ENCODE measurements around the gene SDK1.

The SDK1 gene

GRCh38 chr7:3915337-3915878, 614.4 kb downstream of the SDK1 start:
- DNase-seq, result no peak
- H3K9me3 ChIP-seq (ENCODE audit: insufficient read depth, low read length, severe bottlenecking), result no peaks in the 10 kb centered on the region
- H3K4me3 ChIP-seq (ENCODE audit: low read depth in 1 of 2, low read length in 2 of 2), result no peak overlapping the region
- ATAC-seq (ENCODE audit: insufficient read depth, low read depth), result no peak
- TF ChIP-seq CTCF (IDR thresholded peaks at IDR 0.05; ENCODE audit: borderline replicate concordance, extremely low read depth, low read length, poor library complexity, severe bottlenecking), result no peak
- TF ChIP-seq EZH2 (IDR thresholded peaks at IDR 0.05; ENCODE audit: borderline replicate concordance, low read depth, low read length, severe bottlenecking), result no peak
- H2AFZ ChIP-seq (ENCODE audit: low read depth, low read length), result no peak overlapping the region
- no peaks in the 10 kb centered on the region for H3K36me3 ChIP-seq (ENCODE audit: insufficient read depth, low read length)
- H3K27ac ChIP-seq (ENCODE audit: low read length), result no peak overlapping the region
- H4K20me1 ChIP-seq (ENCODE audit: insufficient read depth, low read length), result no peaks in the 10 kb centered on the region
- H3K4me2 ChIP-seq (ENCODE audit: insufficient read depth, low read length), result no peak overlapping the region
- no peaks in the 10 kb centered on the region for H3K79me2 ChIP-seq (ENCODE audit: insufficient read depth, low read length)
- H3K27me3 ChIP-seq (ENCODE audit: insufficient read depth, low read length, poor library complexity), result no peaks in the 10 kb centered on the region
- no peaks in the 10 kb centered on the region for H3K4me1 ChIP-seq (ENCODE audit: insufficient read depth, low read length)
- H3K9ac ChIP-seq (ENCODE audit: low read depth, low read length), result no peak overlapping the region

GRCh38 chr7:3916146-3916545, 615.1 kb downstream of the SDK1 start:
- Histone ChIP-seq H3K79me2 (ENCODE audit: insufficient read depth, low read length) (no peaks in the 10 kb centered on the region), H3K27me3 (ENCODE audit: insufficient read depth, low read length, poor library complexity) (no peaks in the 10 kb centered on the region), H3K36me3 (ENCODE audit: insufficient read depth, low read length) (no peaks in the 10 kb centered on the region), H3K4me2 (ENCODE audit: insufficient read depth, low read length) (no peak overlapping the region), H3K4me1 (ENCODE audit: insufficient read depth, low read length) (no peaks in the 10 kb centered on the region), H3K27ac (ENCODE audit: low read length) (no peak overlapping the region), H3K9me3 (ENCODE audit: insufficient read depth, low read length, severe bottlenecking) (no peaks in the 10 kb centered on the region), H2AFZ (ENCODE audit: low read depth, low read length) (no peak overlapping the region), H3K4me3 (ENCODE audit: low read depth in 1 of 2, low read length in 2 of 2) (no peak overlapping the region), H4K20me1 (ENCODE audit: insufficient read depth, low read length) (no peaks in the 10 kb centered on the region), H3K9ac (ENCODE audit: low read depth, low read length) (no peak overlapping the region)
- TF ChIP-seq CTCF (IDR thresholded peaks at IDR 0.05; ENCODE audit: borderline replicate concordance, extremely low read depth, low read length, poor library complexity, severe bottlenecking), result no peak
- no peak for TF ChIP-seq EZH2 (IDR thresholded peaks at IDR 0.05; ENCODE audit: borderline replicate concordance, low read depth, low read length, severe bottlenecking)
- DNase-seq, result no peak
- ATAC-seq (ENCODE audit: insufficient read depth, low read depth), result no peak

DNA sequence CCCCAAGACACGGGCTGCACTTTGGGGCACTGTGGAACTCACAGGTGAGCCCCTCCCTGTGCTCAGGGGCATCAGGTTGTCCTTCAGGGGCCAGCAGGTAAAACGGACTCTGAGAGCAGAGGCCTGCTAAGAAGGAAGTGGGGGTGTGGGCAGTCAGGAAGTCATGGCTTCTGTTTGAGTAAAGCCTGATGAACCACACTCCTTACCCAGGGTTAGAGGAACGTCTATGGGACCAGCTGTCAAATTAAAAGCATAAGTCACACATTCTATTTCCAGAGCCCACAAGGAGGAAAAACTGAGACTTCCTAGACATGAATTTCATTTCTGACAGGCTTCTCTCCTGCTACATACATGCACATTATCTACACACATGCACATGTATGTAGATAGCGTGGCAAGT, 616.4 kb downstream of the SDK1 start:
- ATAC-seq (ENCODE audit: insufficient read depth, low read depth) (no peak), DNase-seq (no peak)
- H3K4me3 ChIP-seq (ENCODE audit: low read depth in 1 of 2, low read length in 2 of 2), result no peak overlapping the region
- no peak overlapping the region for H3K4me2 ChIP-seq (ENCODE audit: insufficient read depth, low read length)
- no peak for TF ChIP-seq EZH2 (IDR thresholded peaks at IDR 0.05; ENCODE audit: borderline replicate concordance, low read depth, low read length, severe bottlenecking)
- no peak for TF ChIP-seq CTCF (IDR thresholded peaks at IDR 0.05; ENCODE audit: borderline replicate concordance, extremely low read depth, low read length, poor library complexity, severe bottlenecking)
- no peaks in the 10 kb centered on the region for H3K36me3 ChIP-seq (ENCODE audit: insufficient read depth, low read length)
- H2AFZ ChIP-seq (ENCODE audit: low read depth, low read length), result no peak overlapping the region
- H4K20me1 ChIP-seq (ENCODE audit: insufficient read depth, low read length), result no peaks in the 10 kb centered on the region
- peaks cover 4% of the 10 kb centered on the region for H3K27me3 ChIP-seq (ENCODE audit: insufficient read depth, low read length, poor library complexity)
- no peaks in the 10 kb centered on the region for H3K9me3 ChIP-seq (ENCODE audit: insufficient read depth, low read length, severe bottlenecking)
- H3K27ac ChIP-seq (ENCODE audit: low read length), result no peak overlapping the region
- H3K79me2 ChIP-seq (ENCODE audit: insufficient read depth, low read length), result no peaks in the 10 kb centered on the region
- no peak overlapping the region for H3K9ac ChIP-seq (ENCODE audit: low read depth, low read length)
- H3K4me1 ChIP-seq (ENCODE audit: insufficient read depth, low read length), result no peaks in the 10 kb centered on the region

GRCh38 chr7:3918576-3918975, 617.5 kb downstream of the SDK1 start:
- H3K36me3 ChIP-seq (ENCODE audit: insufficient read depth, low read length), result no peaks in the 10 kb centered on the region
- H3K9me3 ChIP-seq (ENCODE audit: insufficient read depth, low read length, severe bottlenecking), result no peaks in the 10 kb centered on the region
- H3K27me3 ChIP-seq (ENCODE audit: insufficient read depth, low read length, poor library complexity), result peaks cover 7% of the 10 kb centered on the region
- no peak overlapping the region for H3K4me3 ChIP-seq (ENCODE audit: low read depth in 1 of 2, low read length in 2 of 2)
- H2AFZ ChIP-seq (ENCODE audit: low read depth, low read length), result no peak overlapping the region
- no peak for DNase-seq
- no peaks in the 10 kb centered on the region for H4K20me1 ChIP-seq (ENCODE audit: insufficient read depth, low read length)
- H3K4me2 ChIP-seq (ENCODE audit: insufficient read depth, low read length), result no peak overlapping the region
- ATAC-seq (ENCODE audit: insufficient read depth, low read depth), result no peak
- no peak for TF ChIP-seq EZH2 (IDR thresholded peaks at IDR 0.05; ENCODE audit: borderline replicate concordance, low read depth, low read length, severe bottlenecking)
- TF ChIP-seq CTCF (IDR thresholded peaks at IDR 0.05; ENCODE audit: borderline replicate concordance, extremely low read depth, low read length, poor library complexity, severe bottlenecking), result no peak
- no peaks in the 10 kb centered on the region for H3K4me1 ChIP-seq (ENCODE audit: insufficient read depth, low read length)
- H3K9ac ChIP-seq (ENCODE audit: low read depth, low read length), result no peak overlapping the region
- no peaks in the 10 kb centered on the region for H3K79me2 ChIP-seq (ENCODE audit: insufficient read depth, low read length)
- H3K27ac ChIP-seq (ENCODE audit: low read length), result no peak overlapping the region
